ENCODE results near the gene PCYT1B. TPM values are rescaled to one million over a fixed set of nuclear protein-coding genes. Genes with fewer than 3 reads are reported as not detected.

PCYT1B gene
- under 0.01 and 0.20 TPM in 2 replicates for total RNA-seq

DNA sequence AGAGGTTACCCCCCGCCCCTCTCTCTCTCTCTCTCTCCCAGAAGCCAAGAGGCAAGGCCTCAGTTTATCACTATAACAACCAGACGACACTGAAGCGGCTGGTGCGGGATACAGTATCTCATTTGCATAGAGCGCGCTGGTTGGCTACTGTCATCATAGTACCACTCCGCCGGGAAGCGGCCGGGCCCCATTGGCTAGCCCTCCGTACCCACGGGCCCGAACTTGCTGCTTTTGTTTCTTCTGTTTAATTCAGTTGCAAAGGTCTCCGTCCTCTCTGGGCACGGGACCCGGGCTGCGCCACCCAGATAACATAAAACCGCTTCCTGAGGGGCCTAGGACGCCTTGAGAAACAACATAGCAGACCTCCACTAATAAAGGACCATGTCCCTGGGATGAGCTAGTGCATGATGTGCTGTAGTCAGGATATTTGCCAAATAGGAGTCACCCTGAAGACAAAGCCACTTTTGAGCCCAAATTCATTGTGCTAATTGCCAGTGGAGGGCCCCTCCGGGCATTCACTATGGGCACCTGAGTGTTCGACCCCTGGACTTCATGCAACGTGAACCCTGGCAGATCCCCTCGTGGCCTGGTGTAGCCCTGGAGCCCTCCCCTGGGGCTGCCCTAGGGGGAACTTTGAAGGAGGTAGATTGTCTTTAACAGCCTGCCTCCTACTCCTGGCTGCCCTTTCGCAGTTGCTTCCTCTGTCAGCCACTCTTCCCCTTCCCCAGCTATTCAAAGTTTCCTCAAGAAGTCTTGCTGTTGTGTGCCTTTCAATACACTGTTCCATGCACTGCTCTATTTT is at the start of gene PCYT1B:
Gene PCYT1B (minus strand): TSS at position 91 of the 802 bp plus-strand sequence. CDS start 242 bp downstream, outside the sequence.

DNA sequence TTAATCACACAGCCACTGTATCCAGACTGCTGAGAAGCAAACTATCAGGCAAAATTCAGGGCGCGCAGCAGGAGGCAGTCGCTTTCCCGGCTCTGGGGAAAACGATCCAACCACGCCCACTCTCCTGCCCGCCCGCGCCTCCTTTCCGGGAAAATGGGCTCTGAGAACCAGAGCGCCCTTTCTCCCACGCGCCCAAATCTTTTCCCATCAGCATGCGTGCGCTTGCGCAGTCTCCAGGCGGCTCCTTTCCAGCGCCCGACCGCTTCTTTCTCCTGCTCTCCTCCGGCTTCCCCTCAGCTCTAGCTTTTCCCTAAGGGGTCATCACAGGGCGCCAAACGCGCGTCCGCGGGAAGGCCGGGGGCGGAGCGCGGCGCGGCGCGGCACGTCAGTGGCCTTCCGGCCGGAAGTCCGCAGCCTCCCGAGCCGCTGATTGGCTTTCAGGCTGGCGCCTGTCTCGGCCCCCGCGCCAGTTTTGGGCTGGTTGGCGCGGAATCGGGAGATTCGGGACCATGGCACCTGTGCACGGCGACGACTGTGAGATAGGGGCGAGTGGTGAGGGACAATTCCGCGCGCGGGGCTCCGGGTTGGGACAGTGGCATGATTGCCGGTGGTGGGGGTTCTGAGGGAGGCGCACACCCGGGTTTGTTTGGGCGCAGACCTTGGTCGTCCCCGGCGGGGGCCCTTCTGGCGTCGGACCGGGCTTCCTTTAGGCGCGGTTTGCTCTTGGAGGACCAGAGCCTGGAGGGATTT is 46.5 kb upstream of the PCYT1B start, which contains the start of gene POLA1:
Gene POLA1 (plus strand): TSS at position 466 of the 750 bp plus-strand sequence. CDS start 44 bp downstream, at position 510.

Small RNA genes lying within 50 kb of the gene (small RNA-seq; reads per million reads assigned to genes)
- gene SNRPEP9: not detected

Other genes with a start within 250 kb of the PCYT1B start
- gene PDK3, start 182.1 kb downstream of the PCYT1B start, total RNA-seq: 5.1 and 6.6 TPM in 2 replicates
- gene POLA1, start 46.6 kb upstream of the PCYT1B start, total RNA-seq: 17.6 and 28.9 TPM in 2 replicates

Measured in subcutaneous preadipocyte (primary cell).